Thyroid gland (tissue), 4 donors: ENCODE measurements around the gene DOK6.

Experiments used
- POLR2A ChIP-seq, 2 donors: fragments of 450-650 bp; IDR thresholded peaks; one replicate each; pipeline ENCODE4 v1.6.1; 2017; ENCODE audit warnings: antibody characterized with exemption in 2 of 2, mild to moderate bottlenecking in 2 of 2, moderate library complexity in 1 of 2
- TF ChIP-seq, protein P1 (sequence below), 6 experiments: fragments of 200-600 bp in 3 of 6; fragments of 450-650 bp in 3 of 6; sonication (generic) in 3 of 6; IDR thresholded peaks; one replicate each; pipeline ENCODE4 v1.5.1; 2016 to 2019; ENCODE audit warnings: antibody characterized with exemption in 6 of 6, mild to moderate bottlenecking in 2 of 6, inconsistent platforms in 1 of 6, moderate library complexity in 1 of 6

DNA sequence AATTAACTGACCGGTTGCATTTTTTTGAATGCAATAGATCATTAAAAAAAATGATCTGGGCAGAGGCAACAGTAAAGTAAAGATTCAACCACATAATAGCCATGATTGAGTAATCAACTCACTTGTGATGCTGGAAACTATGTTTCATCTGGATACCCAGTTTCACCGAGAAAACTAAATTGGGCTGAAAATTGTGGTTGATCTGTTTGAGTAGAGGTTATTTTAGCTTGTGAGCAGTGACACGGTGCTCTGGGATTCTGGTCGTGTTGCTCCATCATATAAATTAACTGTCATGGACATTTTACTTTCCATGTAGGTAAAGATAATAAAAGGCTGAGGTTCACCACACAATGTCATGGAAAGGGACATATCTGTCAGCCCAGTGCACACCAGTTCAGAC, 488.3 kb downstream of the DOK6 start:
- TF ChIP-seq, protein P1, sequence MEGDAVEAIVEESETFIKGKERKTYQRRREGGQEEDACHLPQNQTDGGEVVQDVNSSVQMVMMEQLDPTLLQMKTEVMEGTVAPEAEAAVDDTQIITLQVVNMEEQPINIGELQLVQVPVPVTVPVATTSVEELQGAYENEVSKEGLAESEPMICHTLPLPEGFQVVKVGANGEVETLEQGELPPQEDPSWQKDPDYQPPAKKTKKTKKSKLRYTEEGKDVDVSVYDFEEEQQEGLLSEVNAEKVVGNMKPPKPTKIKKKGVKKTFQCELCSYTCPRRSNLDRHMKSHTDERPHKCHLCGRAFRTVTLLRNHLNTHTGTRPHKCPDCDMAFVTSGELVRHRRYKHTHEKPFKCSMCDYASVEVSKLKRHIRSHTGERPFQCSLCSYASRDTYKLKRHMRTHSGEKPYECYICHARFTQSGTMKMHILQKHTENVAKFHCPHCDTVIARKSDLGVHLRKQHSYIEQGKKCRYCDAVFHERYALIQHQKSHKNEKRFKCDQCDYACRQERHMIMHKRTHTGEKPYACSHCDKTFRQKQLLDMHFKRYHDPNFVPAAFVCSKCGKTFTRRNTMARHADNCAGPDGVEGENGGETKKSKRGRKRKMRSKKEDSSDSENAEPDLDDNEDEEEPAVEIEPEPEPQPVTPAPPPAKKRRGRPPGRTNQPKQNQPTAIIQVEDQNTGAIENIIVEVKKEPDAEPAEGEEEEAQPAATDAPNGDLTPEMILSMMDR (IDR thresholded peaks at IDR 0.05), result no peak
- no peak for TF ChIP-seq POLR2A (IDR thresholded peaks at IDR 0.05)
